Measurements from ENCODE around the gene AOAH.

The AOAH gene

DNA sequence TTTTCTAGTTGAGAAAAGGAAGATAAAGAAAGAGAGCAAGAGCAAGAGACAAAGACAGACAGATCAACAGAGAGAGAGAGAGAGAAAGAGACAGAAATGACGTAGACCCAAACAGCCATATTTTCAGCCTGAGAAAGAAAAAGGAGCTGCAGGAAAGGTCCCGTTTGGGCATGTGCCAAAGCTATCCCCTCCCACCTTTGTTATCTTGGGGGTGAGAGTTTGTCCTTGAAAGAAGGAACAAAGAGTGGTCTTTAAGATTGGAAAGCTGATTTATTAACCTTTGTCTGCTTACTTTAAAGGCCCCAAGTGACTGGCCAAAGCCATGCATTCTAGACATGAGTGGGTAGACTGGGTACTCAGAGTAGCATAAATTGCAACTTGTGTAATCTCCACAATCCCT is 98.2 kb downstream of the AOAH start:
- DNase-seq = no peak

DNA sequence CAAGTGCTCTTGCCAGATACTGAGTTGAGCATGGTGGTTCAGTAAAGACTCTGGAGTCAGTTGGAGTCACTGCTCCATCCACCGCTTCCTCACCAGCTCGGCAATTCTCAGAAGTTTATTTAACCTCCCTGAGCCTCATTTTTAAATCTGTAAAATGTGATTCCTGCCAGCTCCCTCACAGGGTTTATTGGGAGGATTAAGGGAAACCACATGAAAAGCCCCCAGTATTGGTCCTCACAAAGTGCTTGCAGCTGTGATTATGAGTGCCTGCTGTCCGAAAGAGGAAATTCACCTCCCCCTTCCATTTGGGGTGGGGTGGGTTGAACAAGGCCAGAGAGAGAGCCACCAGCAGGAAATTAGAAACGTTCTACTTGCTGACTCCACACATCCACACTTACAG is 99.0 kb downstream of the AOAH start:
- no peak for DNase-seq

DNA sequence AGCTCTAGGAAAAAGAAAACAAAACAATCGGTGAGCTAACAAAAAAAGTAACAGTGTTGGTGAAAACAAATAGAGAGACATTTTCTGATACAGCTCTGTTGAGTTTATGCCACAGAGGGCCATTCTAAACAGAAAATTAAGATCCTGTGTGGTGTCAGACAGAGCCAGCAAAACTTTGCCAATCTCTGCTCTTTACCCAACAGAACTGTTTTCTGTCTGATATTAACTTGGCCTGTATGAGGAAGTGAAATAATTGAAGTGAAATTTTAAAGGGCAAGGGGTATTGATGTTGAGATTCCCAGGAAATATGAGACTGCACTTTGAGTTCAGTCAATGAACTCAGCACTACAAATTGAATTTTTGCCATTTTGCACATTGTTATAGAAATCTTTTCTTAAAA is 101.0 kb downstream of the AOAH start:
- DNase-seq = no peak

DNA sequence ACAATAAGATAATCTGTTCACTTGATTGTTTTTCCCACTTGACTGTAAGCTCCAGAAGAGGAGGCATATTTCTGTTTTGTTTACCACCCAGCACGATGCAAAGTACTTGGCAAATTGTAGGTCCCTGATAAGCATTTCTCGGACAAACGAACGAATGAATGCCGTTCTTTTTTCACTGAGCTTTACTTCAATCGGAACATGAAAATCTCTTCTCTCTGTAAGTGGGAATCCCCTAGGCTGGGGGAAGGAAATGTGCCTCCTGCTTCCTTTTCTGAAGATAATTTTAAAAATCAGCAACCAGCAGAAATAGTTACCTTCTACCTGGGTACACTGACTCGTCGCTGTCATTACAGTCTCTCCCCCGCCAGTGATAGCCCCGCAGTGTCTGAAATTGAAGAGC is 102.9 kb downstream of the AOAH start:
- no peak for DNase-seq

DNA sequence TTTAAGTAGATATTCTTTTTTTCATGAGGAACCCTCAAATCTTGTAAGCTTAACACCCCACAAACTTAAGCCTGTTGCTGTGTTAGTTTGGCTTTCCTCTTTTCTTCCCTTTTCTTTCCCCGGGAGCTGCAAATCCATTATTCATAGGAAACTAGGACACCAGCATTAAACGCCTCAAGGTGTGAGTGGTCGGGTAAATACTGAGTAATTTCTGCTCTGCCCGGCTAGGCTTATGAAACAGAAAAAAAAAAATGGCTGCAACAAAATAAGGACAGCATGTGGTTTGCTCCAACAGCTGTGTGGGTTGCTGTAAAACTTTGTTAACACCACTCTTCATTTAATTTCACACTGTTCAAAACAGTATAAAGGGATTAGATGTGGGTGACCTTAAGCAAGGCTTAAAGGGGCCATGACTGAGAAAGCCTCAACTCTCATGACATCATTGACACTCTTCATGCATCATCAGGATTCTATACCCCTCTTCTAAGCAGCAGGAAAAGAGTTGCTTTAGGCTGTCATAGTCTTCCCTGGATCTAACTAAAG is 104.1 kb downstream of the AOAH start:
- no peak for DNase-seq

DNA sequence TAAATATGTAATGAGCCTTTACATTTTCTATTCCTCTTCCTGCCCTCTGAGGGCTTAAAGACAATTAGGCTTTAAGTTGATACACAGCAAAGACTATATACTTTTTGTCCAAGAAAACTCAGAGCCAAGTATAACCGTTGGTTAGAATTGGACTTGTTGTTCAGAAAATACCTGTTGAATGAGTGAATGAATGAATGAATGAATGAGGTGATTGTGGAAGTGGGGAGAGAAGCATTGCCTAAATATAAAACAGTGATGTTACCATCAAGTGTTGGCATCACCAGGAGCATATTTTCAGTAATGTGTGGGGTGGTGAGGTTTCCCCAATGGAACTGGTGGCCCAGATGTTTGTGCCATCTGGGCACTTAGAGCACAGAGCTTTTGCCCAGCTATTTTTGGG is 106.9 kb downstream of the AOAH start:
- DNase-seq = no peak

DNA sequence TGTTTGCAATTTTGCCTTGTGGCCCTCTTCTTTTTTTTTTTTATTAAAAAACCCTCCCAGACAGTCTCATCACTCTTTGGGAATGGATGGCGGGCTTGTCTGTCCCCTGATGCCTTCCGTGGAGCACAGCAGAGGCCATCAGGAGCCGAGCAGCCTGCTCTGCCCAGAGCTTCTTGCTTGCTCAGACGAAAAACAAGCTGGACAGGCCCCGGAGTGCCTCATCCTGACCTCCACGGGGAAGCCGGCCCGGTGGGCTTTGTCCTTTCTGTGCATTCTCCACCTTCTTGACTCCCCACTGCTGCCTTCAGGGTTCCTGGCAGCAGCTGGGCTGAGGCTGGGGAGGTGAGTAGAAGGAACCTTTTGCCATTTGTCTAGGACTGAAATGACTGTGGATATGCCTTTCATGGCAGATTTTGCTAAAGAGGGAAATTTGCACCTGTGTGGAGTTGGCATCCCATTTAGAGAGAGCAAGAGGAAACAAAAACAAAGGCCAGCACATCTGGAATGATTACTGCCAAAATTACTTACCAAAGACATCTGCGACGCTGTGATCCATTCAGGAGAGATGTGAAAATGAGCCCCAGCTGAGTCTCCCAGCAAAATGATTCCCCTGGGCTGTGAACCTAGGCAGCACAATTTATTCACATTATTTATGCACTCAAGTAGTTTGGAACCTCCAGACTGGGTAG is 108.3 kb downstream of the AOAH start:
- DNase-seq = no peak

DNA sequence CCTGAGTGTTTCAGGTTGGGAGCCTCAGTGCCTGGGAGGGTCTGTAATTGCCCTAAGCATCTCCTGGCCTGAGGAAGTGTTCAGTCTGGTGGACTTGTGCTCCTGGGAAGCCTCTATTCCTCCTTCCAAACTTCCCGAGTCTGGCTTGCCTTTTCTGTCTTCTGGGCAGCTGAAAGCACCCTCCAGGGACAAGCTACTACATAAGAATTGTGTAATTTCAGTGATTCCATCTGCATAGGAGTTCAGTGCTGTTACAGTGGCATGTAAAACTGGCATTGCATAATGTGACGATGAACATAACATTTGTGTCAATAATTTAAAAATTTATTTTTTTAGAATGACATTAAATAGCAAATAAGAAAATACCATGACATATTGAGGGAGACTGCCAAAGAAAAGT is 109.3 kb downstream of the AOAH start:
- DNase-seq = no peak

DNA sequence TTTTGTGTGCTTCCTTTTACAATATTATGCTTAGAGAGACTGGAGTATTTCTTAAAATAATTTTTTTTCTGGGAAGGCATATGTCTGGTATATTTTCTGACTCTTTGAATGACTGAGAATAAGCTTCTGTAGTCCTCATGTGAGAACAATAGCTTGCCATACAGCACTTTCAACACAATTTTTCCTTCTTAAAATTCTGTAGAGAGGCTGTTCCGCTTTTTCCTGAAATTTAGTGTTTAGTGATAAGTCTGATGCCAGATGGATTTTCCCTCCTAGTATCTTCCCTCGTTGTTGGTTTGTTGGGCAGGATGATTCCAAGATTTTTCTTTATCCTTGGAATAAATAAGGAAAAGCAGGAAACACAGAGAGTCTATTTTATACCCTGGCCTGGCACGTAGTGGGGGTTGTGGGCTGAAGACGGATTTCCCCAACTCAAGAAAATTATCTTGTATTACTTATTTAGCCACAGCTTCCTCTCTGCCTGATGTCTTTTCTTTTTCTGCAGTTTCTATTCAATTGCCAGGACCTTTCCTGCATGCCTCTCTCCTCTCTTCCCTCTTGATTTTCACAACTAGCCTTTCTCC is 111.2 kb downstream of the AOAH start:
- DNase-seq = no peak

DNA sequence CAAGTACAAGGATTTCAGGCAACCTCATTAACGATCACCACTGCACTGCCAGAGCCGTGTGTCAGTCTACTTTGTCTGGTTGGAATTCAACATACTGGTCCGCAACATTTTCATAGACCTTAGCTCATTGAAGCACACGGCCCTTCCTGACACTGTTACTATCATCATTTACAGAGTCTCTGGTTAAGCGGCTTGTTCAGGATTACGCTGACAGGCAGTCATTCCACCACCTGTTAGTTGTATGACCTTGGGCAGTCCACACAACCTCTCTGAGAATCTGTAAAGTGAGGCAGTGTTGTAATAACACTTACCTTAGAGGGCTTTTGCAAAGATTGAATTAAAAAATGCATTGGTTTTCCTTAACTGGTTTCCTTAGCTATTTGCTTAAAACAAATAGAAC is 112.6 kb downstream of the AOAH start:
- no peak for DNase-seq

DNA sequence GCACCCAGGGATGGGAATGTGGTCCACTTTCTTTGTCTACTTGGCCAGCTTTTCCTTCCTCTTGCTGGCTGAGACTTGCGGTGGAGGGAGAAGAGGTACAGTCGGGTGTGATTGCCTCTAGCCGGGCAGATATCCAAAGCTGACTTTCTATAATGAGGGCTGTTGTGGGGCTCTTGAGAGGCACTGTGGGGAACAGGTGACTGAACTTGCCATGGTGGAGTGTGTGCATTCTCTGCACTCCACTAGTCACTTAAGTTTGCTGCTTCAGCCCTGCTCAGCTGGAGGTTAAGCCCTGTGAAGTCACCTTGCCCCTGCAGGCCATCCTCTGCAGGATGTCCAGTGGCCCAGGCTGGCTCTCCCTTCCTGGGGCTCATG is 116.6 kb downstream of the AOAH start:
- no peak for DNase-seq

DNA sequence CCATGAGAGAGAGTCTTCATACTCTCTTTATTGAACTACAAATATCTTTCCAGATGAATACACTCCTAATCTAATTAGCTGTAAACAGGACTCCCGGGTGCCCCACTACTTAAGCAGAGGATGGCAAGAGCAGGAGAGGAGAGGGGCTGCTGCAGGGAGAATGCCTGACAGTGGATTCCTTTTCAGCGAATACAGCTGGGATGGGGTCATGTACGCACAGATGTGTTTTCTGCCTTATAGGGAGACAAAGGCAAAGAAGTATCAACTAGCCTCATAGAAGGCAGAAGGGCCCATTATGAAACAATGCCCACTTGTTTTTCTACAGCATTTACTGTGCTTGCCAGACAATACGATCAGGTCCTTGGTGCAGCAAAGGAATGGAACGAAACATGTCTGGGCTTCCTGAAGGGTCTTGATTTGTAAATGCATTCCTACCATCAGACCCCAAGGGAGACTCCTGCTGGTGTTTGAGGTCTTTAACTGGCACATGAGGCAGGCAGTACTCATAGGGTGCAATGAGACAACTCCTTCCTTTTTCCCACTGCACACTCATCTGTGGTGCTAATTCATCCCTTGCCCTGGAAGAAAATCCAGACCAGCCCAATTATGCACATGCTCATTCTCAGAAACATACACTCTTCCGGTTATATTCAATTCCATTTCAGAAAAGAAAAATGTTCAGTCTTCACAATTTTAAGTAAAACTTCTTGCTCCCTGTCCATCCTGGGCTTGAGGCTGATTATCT is 117.1 kb downstream of the AOAH start:
- DNase-seq = no peak

DNA sequence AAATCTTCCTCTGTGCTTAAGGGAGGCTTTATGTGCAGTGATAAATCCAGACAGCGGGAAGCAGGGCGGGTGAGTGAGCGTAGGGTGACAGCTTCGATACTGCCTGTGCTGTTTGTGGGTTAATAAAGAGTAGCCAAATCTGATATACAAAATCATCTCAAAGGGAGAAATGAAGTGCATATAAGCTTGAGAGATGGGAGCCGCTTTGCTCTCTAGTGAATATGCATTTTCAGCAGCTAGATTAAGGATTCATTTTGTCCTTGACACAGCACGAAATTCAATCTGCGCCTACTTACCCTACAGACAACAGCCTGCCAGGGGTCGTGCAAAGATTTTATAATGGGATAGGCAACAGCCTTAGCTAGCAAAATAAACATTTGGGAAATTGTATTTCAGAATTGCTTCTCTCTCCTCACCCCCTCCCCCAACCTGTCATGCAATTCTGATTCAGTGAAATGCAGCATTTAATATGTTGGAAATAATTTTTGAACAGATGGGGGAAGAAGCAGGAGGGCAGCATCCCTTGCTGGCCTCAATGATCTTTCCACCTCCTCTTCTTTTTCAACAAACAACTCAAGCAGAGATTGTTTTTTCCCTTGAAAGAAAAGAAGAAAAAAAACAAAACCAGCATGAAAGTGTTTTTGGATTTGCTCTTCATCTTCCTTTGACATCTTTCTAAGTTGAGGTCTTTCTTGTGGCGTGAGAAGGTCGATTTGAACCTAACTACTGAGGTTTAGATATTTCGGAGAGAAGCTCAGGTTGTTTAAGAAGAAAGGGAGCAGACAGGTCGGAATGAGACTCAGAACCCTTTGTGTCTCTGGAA is 117.9 kb downstream of the AOAH start:
- DNase-seq = no peak

DNA sequence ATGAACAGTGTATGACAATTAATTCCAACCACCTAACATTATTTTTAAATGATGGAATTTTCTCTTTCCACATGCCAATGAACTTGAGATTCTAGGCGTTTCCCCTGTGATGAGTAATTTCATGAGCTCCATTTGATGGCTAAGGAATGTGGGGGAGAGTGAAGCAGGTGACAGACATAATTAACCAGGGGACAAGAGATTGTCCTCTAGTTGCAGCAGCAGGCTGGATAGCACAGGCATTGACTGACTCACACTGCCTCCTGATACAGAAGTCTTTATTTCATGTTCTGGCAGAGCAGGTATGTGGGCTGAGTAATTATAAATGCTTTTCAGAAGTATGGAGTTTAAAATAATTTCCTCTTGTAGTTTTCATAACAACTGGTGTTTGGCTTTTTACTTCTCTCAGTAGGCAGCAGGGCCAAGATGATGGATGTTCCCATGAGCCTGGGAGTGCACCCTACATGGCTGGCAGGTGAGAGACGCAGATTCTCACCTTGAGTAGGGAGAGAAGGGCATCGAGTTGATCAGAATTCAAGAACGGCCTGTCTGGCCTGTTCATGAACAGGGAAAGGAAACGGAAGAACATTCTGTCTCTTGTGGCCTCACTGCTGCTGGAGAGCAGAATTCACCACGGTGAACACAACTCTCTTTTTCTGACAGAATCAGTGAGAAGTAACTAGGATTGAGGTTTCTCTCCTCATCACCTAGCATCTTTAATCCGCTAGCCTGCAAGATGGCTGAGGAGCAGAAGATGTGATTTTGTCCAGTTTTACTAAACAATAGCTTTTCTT is 118.8 kb downstream of the AOAH start:
- no peak for DNase-seq

DNA sequence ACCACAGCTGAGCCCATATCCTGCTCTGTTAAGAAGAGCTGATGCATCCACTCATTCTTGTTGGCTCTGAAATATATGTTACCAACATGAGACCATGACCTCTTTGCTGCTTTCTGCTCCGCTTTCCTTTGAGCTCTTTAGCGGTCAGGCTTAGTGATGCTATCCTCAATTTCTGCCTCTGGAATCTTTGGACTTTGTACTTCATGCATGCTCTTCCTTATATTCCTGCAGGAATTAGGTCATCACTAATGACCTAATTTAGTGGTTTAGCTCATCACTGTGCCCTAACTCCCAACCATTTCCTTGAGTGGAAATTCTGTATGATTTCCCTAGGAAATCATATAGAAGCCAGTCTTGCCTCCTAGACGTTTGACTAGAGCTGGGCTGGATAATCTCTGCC is 119.5 kb downstream of the AOAH start:
- no peak for DNase-seq

DNA sequence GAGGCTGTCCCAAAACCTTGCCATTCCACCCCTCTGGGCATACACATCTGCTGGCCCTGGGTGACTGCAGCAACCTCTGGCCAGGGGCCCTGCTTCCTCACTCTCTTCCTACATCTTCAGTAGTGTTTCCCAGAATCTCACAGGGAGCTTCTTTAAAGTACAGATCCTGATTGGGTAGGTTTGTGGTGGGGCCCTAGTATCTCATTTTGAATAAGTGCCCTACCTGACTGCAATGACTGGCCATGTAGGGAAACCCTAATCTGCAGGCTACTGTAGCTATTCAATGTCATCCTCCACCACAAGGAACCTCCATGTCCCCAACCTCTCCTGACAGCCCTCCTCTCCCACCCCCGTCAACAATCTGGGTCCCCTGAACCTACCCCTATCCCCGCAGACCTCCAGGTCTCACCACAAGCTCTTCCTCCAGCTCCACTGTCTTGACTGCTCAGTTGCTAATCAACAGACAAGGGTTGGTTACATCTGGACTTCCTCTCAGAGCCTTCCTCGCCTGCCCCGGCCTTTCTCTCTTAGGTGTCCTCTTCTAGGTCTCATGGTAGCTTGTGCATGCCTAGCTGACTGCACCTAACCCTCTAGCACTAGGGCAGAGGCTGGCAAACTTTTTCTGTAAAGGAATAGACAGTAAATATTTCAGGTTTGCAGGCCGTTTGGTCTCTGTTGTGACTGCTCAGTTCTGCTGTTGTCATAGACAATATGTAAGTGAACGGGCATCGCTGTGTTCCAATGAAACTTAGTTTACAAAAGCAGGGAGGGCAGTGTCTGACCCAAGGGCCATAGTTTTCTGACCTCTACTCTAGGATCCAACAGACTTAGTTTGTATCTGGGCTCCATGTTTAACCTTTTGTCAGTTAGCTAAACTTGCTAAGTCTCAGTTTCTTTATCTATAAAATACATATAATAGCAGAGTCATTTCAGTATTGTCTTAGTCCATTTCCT is 121.1 kb downstream of the AOAH start:
- DNase-seq = no peak

DNA sequence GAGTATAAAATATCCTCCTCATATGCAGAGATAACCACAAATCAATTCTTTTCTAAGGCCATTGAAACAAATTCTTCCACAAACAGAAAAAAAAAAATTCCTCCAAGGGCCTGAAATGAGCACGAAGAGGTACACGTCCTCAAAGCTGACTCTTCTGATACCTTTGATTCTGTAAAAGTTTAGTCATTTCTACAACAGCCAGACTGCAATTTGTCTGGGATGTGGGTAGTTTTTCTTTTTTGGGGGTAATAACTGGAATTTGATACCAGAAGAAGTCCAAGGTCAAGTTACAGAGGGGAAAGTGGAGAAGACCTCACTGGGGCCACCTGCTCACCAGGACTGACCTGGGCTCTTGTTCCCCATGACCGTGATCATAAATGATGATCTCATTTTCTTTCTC is 121.8 kb downstream of the AOAH start:
- no peak for DNase-seq

DNA sequence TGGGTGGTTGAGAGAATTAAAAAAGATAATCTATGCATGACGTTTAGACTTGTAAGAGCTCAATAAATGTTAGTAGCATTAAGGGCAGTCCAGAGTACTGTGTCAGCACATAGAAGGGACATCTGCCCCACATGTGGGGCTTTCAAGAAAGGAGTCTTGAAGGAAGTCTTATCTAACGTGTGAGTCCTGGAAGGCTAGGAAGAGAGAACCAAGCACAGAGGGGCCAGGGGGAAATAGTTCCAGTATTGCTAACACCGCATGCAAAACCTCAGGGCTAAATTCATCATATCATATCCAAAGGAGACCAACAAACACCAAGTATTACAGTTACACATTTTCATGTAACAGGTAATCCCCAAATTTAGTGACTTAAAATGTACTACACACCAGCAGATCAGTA is 122.7 kb downstream of the AOAH start:
- no peak for DNase-seq

DNA sequence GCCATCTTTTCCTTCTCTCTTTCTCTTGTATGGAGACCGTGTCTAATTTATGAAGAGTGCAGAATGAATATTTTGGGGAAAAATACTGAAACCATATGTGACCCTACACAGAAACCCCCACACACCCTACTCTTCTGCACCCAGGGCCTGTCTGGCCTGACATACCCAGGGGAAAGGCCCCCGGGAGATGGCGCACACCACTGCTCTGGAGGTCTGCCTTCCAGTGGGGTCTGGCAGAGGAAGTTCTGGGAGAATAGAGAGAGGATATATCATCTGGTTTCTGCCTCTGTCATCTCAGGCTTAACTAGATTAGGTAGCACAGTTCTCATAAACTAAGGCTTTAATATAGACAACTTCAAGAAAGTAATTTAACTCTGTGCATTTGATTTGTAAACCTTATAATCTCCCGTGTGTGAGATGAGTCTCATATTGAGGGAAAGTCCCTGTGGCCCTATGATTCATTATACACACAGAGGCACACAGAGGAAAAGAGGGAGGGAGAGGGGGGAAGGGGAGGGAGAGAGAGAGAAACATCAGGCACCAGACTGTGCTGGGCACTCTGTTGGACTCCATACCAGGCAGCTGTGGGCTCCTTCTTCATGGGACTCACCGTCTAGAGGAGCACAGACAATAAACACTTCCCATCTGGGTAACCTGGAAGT is 123.3 kb downstream of the AOAH start:
- no peak for DNase-seq

DNA sequence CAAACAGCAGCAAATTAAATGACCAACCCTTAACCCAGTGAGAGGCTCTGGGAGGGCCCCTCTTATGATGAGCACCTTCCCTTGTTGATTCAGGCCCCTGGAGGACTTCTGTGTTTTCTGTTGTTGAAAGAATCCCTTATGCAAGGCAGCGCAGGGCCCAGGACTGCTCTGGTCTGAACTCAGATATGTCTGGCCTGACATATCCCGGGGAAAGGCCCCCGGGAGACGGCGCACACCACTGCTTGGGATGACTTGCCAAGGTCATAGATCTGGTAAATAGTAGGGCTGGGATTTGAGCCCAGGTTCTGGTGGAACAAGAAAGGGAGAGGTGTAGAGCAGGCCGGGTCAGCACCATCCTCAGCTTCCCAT is 124.0 kb downstream of the AOAH start:
- no peak for DNase-seq

Measured in CD4-positive, alpha-beta T cell treated with Interleukin-15 for 1 hour (primary cell).